Amygdala (tissue), 56 donors: Measurements from ENCODE around the gene FMN1.

Experiments
- DNase-seq, 56 donors: peaks; one replicate each; lab custom pipeline; 2025; lab: John Stamatoyannopoulos, UW

FMN1 gene

GRCh38 chr15:33027306-33028035, 167.0 kb downstream of the FMN1 start:
- no peak for DNase-seq

- DNase-seq, result no peak
Measured at GRCh38 chr15:33026614-33027013, 167.9 kb downstream of the FMN1 start.

- DNase-seq, result peak in 6 of 56 donors; percentile 1 to 28 (median 4)
Measured at GRCh38 chr15:33022629-33023028, 171.9 kb downstream of the FMN1 start.

DNA sequence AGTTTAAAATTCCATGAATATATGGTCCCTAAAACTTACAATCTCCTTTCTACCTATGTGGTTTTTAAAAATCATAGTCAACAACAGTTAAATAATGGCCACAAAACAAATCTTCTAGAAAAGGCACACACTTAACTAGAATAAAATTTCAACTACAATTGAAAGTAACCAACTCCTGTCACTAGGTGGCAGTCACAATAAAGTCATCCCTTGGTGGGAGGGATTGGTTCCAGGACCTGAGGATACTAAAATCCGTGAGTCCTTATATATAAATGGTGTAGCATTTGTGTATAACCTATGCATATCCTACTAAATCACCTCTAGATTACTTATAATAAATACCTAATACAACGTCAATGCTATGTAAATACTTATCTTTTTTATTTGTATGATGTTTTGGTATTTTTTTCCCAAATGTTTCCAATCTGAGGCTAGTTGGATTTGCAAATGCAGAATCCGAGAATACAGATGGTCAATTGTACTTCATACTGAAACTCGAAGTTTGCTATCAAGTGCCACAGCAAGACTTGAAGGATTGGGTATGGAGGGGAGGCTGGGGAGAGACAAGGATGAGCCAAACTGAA, 172.6 kb downstream of the FMN1 start:
- peak in 1 of 56 donors; percentile 59 for DNase-seq

- no peak for DNase-seq
Measured at GRCh38 chr15:33019354-33019981, 175.0 kb downstream of the FMN1 start.

DNA sequence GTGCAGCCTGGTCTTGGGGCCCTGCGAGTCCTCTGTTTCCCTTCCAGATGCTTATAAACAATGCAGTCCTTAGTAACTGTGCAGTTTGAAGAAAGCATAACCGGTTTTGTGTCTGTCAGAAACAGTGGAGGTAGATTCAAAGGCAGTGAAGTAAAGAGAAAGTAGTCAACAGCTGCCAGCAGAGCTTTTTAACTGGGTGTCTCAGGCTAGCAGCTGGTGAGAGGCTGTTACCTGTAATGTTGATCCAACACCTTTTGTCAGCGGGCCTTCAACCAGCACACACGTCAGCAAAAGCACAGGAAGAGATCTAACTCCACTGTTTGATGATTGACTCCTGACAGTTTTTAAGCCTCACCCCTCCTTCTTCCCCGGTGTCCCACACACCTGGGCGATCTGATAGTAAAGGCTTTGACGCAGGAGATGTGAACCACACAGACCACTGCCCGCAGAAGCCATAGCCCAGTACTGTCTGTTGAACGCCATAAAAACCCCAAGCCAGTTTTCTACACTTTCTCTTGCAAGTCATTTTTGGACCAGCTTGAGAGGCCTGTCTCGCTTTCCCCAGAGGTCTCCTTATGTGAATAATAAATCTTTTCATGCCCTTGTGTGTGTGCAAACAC, 178.0 kb downstream of the FMN1 start:
- no peak for DNase-seq

DNA sequence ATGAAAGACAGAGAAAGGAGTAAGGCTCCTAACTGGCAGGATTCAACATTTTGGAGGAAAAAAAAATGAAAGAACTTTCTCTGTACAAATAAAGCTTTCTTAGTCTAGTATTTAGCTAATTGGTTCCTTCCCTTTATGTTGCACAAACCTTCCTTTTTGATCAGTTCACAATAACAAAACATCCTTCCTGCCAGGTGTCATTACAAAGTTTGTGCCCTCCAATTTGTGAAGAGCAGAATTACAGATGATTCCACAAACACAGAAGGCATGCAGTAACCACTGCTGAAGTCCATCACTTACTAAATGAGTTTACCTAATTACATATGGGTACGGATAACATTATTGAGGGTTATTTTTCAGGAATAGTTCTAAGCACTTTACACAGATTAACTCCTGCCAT, 179.9 kb downstream of the FMN1 start:
- no peak for DNase-seq

GRCh38 chr15:33013827-33014445, 180.6 kb downstream of the FMN1 start:
- no peak for DNase-seq

DNA sequence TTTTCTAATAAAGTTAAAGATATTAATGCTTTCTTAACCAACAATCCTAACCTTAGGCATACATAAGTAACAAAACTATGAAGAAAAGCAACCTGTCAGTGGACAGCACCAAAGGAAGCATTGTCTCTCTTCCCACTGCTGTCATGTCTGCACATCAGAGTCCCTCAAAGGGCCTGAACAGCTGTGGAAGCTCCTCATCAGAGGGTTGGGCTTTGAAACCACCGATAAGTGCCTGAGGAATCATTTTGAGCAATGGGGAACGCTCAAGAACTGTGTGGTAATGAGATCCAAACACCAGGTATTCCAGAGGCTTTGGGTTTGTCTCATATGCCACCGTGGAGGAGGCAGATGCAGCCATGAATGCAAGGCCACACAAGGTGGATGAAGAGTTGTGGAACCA, 182.5 kb downstream of the FMN1 start:
- DNase-seq, result no peak

GRCh38 chr15:33009603-33010002, 184.9 kb downstream of the FMN1 start:
- no peak for DNase-seq

DNA sequence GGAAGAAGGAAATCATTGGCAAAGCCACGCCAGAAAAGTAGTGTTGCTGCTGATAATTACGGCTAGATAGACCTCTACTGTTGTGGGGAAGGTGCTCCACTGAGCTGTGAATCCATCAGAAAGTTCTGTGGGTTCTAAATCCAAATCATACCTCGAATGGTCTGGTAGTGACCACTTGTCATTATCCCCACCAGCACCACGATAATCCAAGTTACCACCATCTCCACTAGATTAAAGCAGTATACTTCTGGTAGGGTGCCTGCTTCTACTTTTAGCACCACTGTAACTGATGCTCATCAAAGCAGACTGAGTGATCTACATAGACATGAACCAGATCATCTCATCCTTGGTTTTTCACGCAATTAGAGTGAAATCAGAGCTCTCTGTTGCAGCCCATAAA, 185.5 kb downstream of the FMN1 start:
- DNase-seq, result no peak

DNA sequence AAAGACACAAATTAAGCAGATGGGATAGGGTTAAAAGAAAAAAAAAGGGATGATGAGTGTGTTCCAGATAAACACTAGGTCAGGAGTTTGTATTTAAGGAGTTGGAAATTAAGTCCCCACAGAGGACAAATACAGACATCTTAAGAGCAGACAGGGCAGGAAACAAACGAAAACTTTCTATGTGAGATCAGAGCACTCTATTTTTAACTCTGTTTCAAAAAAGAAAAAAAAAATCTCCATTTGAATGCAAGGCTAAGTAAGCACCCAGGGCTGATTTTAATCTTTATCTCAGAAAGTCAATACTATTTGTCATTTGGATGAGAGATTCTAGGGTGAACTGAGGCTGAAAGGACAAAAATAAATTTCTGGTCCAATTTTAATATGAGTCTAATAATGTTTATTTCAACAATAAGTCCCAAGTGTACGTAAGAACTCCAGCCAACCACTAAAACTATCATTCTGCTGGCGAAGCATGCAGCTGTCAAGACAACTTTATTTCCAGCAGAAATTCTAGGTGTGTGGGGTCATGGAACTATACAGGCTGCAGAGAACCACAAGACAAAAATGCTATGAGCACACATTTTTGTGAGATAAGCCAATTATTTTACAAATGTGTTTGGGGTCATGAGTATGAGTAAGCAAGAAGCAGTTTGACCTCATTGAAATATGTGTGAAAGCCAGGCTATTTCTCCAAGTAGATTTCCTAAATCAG, 186.1 kb downstream of the FMN1 start:
- DNase-seq, result no peak

DNA sequence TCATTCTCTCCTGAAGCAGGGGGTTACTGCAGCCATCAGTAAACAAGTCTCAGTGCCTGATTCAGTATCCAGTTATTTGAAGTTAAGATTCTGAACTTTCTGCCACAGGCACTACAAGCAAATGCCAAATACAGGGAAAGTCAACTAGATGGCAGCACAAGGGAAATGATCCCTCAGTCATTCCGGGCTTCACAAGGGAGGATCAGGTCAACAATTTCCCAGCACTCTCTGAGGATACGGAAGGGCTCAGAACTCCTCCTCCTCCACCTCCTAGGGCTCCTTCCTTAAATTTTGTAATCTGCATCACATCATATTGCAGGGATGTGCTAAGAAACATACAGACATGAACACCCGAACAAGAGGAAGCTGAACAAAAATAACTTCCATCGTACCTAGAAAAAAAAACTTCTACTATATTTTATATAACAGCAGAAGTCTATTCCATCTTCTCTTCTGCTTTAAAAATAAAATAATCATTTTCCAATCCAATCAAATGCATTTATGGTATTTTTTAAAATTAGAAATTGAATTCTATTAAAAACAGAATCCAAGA, 187.1 kb downstream of the FMN1 start:
- DNase-seq, result no peak

GRCh38 chr15:33005582-33005981, 188.9 kb downstream of the FMN1 start:
- no peak for DNase-seq

DNA sequence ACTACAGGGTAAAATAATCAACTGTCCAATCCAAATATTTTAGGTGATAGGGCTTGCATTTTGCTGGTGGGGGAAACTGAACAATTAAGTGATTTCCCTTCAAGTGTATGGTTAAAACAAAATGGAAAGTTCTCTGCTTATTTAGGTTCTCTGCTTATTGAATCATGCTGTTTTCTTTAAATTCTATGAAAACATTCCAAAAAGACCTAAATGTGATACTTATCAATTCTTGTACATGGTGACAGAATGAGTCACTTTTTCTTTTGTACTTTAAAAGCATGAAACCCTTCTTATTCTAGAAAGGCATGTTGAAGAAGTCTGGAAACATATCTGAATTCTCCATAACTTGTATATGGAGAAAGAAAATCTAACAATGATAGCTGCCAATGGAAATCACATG, 192.6 kb downstream of the FMN1 start:
- DNase-seq, result no peak

GRCh38 chr15:32998979-32999672, 195.4 kb downstream of the FMN1 start:
- DNase-seq, result no peak

- no peak for DNase-seq
Measured at GRCh38 chr15:32998182-32998581, 196.3 kb downstream of the FMN1 start.

- peak in 1 of 56 donors; percentile 36 for DNase-seq
Measured at GRCh38 chr15:32994810-32995424, 199.6 kb downstream of the FMN1 start.

DNA sequence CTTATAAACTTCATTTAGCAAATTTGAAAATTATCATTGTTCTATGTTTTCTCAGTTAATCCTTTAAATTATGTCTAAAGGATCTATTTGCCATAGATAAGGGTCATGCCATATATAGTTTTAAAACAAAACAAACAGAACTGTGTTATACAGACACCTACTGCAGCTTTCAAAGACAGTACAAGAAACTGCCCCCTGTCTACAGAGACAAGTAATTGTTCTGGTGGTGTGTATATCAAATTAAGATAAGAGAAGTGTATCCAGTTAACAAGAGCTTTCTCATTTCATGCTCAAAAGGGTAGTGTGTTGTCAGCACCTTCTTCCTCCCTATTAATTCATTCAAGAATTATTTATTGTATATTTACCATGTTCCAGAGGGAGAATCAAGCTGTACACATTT, 201.2 kb downstream of the FMN1 start:
- no peak for DNase-seq
